Vagina (tissue), 2 donors: ENCODE results near the gene NTNG1.

Source experiments
- CTCF ChIP-seq, 3 experiments: fragments of 450-650 bp in 2 of 3; fragments of 200-600 bp in 1 of 3; sonication (generic) in 1 of 3; IDR thresholded peaks; one replicate each; pipeline ENCODE4 v1.5.1; 2017 to 2019; ENCODE audit warnings: antibody characterized with exemption in 3 of 3, mild to moderate bottlenecking in 2 of 3, moderate library complexity in 2 of 3
- POLR2A ChIP-seq, 2 donors: fragments of 450-650 bp; IDR thresholded peaks; one replicate each; pipeline ENCODE4 v1.6.1; 2017; ENCODE audit warnings: antibody characterized with exemption in 2 of 2, mild to moderate bottlenecking in 2 of 2, moderate library complexity in 2 of 2
- POLR2AphosphoS5 ChIP-seq, 2 donors: sonication (generic); formaldehyde crosslinking; IDR thresholded peaks; one replicate each; pipeline ENCODE4 v1.9.0; 2017; ENCODE audit warnings: antibody characterized with exemption in 2 of 2, mild to moderate bottlenecking in 2 of 2, low read depth in 1 of 2; ENCODE audit not compliant: insufficient read depth in 1 of 2

GRCh38 chr1:107293901-107294613 lies 153.2 kb downstream of the NTNG1 start:
- TF ChIP-seq POLR2A (IDR thresholded peaks at IDR 0.05) = no peak
- TF ChIP-seq CTCF (IDR thresholded peaks at IDR 0.05) = no peak
- no peak for TF ChIP-seq POLR2AphosphoS5 (IDR thresholded peaks at IDR 0.05; ENCODE audit: insufficient read depth in 1 of 2, low read depth in 1 of 2)
